Osteocyte (in vitro differentiated cells): ENCODE results near the gene RSPH6A. TPM values are rescaled to one million over a fixed set of nuclear protein-coding genes. Genes with fewer than 3 reads are reported as not detected.
"Not testable (repeated sequence)": the region's sequence is repeated elsewhere in the genome, so short reads cannot be mapped to it uniquely, and the experiment has no call there.

Source experiments
- DNase-seq: peaks from one replicate; pipeline ENCODE4 v3.0.0; 2021; ENCODE audit warnings: mixed read lengths; ENCODE audit not compliant: unreplicated experiment; ENCODE audit errors: extremely low spot score
- H3K27ac Mint-ChIP-seq: one replicate; pipeline ENCODE4 v1.8.0; 2021; ENCODE audit warnings: mild to moderate bottlenecking, mixed read lengths; ENCODE audit not compliant: unreplicated experiment
- H3K27me3 Mint-ChIP-seq: one replicate; pipeline ENCODE4 v1.8.0; 2021; ENCODE audit warnings: mixed read lengths; ENCODE audit not compliant: unreplicated experiment
- H3K36me3 Mint-ChIP-seq: one replicate; pipeline ENCODE4 v1.8.0; 2021; ENCODE audit warnings: mixed read lengths; ENCODE audit not compliant: unreplicated experiment
- H3K4me1 Mint-ChIP-seq: one replicate; pipeline ENCODE4 v1.8.0; 2021; ENCODE audit warnings: mixed read lengths; ENCODE audit not compliant: unreplicated experiment
- H3K4me3 Mint-ChIP-seq: one replicate; pipeline ENCODE4 v1.8.0; 2021; ENCODE audit warnings: mild to moderate bottlenecking, moderate library complexity, mixed read lengths; ENCODE audit not compliant: unreplicated experiment
- H3K9me3 Mint-ChIP-seq: one replicate; pipeline ENCODE4 v1.8.0; 2021; ENCODE audit warnings: mixed read lengths; ENCODE audit not compliant: unreplicated experiment
- total RNA-seq: library from RNA; stranded (reverse); gene quantifications from 2 replicates; pipeline ENCODE4 v1.2.1, GENCODE V29; 2021
- TF ChIP-seq, protein P1 (sequence below): fragments of 200-600 bp; sonication (generic); IDR thresholded peaks from 2 replicates; pipeline ENCODE4 v1.5.0; 2021; ENCODE audit warnings: antibody characterized with exemption, mild to moderate bottlenecking, moderate library complexity

Gene RSPH6A
- total RNA-seq, 1 donor from 2014 or later = 0.30 TPM

DNA sequence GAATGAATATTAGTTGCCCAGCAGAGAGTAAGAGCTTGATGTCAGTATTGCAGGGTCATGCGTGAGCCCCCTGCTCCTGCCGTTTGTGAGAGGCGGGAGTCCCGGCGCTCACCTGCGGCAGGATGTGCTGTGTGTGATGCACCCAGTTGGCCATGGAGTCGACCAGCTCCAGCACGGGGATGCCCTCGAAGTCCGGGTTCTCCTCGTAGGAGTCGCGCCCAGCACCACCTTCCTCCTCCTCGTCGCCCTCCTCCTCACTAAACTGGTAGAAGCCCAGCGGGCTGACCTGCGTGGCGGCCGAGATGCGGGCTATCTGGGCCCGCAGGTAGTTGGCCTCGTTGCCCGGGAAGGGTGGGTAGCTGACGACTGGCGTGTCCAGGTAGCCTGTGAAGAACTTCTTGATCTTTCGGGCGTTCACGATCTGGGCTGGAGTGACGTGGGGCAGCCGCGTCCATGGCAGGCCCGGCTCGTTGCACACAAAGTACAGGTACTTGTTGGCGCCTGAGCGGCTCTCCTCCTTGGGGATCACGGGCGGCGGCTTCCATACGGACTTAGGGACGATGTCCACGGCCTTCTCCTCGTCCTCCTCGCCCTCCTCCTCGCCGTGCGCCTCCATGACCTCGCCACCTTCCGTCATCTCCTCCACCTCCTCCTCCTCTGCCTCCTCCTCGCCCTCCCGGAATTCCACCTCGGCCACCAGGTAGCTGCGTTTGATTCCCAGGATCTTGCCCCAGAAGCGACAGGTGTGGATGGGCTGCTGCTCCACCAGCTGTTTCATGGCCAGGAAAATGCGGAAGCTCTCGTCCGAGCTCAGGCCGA, 10.8 kb downstream of the RSPH6A start:
- Mint-ChIP-seq H3K27ac (no peak overlapping the region), H3K4me3 (no peak overlapping the region), H3K4me1 (peaks cover 3% of the 10 kb centered on the region), H3K9me3 (no peaks in the 10 kb centered on the region), H3K27me3 (no peaks in the 10 kb centered on the region), H3K36me3 (no peaks in the 10 kb centered on the region)
- no peak for DNase-seq
- TF ChIP-seq, protein P1, sequence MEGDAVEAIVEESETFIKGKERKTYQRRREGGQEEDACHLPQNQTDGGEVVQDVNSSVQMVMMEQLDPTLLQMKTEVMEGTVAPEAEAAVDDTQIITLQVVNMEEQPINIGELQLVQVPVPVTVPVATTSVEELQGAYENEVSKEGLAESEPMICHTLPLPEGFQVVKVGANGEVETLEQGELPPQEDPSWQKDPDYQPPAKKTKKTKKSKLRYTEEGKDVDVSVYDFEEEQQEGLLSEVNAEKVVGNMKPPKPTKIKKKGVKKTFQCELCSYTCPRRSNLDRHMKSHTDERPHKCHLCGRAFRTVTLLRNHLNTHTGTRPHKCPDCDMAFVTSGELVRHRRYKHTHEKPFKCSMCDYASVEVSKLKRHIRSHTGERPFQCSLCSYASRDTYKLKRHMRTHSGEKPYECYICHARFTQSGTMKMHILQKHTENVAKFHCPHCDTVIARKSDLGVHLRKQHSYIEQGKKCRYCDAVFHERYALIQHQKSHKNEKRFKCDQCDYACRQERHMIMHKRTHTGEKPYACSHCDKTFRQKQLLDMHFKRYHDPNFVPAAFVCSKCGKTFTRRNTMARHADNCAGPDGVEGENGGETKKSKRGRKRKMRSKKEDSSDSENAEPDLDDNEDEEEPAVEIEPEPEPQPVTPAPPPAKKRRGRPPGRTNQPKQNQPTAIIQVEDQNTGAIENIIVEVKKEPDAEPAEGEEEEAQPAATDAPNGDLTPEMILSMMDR = no peak

DNA sequence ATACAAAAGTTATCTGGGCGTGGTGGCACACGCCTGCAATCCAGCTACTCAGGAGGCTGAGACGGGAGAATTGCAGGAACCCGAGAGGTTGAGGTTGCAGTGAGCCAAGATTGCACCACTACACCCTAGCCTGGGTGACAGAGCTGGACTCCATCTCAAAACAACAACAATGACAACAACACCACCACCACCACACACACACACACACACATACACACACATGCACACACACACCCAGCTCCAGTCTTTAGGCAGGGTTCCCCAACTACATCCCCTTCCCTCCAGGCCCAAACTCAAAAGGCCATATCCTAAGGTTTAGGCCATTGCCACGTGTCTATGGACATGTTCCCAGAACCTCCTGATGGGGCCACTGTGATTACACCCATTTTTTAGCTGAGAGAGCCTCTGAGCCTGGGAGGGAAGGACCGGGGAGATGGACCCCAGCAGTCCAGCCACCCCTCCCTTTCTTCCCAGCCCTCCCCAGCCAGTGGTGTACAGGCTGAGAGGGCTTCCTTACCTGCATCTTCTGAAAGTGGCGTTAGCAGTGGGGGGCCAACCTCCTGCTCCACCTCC, 13.4 kb downstream of the RSPH6A start:
- Mint-ChIP-seq H3K4me1 (peaks cover 11% of the 10 kb centered on the region), H3K27me3 (no peaks in the 10 kb centered on the region), H3K9me3 (no peaks in the 10 kb centered on the region), H3K36me3 (no peaks in the 10 kb centered on the region), H3K4me3 (no peak overlapping the region), H3K27ac (no peak overlapping the region)
- DNase-seq = no peak
- TF ChIP-seq, protein P1 = no peak

DNA sequence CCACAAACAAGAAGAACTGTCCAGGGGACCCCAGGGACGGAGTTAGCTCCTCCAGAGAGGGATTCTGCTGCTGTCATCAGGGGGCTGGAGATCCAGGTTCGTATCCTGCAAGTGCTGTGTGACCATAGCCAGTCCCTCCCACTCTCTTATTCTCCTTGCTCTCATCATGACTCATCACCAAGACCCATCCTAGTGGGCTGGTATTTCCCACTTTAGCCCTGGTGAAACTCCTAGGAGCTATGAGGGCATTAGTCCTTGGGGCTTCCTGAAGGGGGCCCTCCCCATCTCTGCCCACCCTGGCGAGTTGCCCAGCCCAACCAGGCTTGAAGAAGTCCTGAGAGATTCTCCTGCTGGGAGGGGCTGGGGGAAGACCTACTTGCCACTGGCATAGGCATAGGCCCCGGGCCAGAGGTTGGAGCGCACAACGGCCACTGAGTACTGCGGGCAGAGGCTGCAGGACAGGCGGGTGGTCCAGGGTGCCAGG, 15.0 kb downstream of the RSPH6A start:
- Mint-ChIP-seq H3K4me1 (peaks cover 11% of the 10 kb centered on the region), H3K9me3 (no peaks in the 10 kb centered on the region), H3K4me3 (no peak overlapping the region), H3K36me3 (no peaks in the 10 kb centered on the region), H3K27ac (no peak overlapping the region), H3K27me3 (no peaks in the 10 kb centered on the region)
- TF ChIP-seq, protein P1 = no peak
- DNase-seq = no peak

DNA sequence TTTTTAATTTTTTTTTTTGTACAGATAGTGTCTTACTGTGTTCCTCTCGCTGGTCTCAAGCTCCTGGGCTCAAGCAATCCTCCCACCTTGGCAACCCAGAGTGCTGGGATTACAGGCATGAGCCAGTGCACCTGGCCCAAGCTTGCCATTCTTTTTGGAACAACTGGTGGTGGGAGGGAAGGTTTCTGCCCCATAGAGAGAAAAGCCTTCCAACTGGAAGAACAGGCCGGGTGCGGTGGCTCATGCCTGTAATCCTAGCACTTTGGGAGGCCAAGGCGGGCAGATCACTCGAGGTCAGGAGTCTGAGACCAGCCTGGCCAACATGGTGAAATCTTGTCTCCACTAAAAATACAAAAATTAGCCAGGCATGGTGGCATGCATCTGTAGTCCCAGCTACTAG, 15.6 kb downstream of the RSPH6A start:
- not testable (repeated sequence) for H3K27ac Mint-ChIP-seq, H3K9me3 Mint-ChIP-seq, DNase-seq, H3K36me3 Mint-ChIP-seq, H3K4me3 Mint-ChIP-seq, H3K27me3 Mint-ChIP-seq
- peaks cover 11% of the 10 kb centered on the region for H3K4me1 Mint-ChIP-seq

DNA sequence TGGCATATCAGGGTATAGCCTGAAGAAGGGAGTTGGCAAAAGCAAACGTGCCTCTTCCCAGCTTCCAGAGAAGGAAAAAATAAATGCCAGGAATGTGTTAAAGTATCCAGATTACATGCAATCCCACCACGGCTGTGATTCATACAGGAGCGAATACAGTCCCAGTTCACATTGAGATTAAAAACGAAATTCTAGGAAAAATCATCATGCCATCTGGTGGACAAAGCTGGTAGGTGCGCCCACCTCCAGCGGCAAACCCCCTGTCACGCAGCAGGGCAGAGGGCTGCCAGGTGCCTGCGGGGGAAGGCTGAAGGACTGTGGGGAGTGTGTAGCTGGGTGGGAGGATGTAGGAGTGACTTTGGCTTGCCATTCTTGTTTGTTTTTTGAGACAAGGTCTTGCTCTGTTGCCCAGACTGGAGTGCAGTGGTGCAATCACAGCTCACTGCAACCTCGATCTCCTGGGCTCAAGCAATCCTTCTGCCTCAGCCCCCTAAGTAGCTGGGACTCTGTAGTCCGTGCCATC, 16.1 kb downstream of the RSPH6A start:
- TF ChIP-seq, protein P1 = peak; percentile 84
- Mint-ChIP-seq H3K4me3 (no peak overlapping the region), H3K27ac (peak overlapping the region; percentile 57), H3K4me1 (peaks cover 11% of the 10 kb centered on the region), H3K27me3 (no peaks in the 10 kb centered on the region), H3K9me3 (no peaks in the 10 kb centered on the region), H3K36me3 (no peaks in the 10 kb centered on the region)
- DNase-seq = peak; percentile 90
